GM21786 (cell line): ENCODE data around the gene RNF145.
"Not testable (repeated sequence)": the region's sequence is repeated elsewhere in the genome, so short reads cannot be mapped to it uniquely, and the experiment has no call there.

Source experiments
- ATAC-seq: cut with Tn5 transposase; IDR thresholded peaks from one replicate; pipeline ENCODE4 v1.9.1; 2021; ENCODE audit not compliant: unreplicated experiment

RNF145 gene

GRCh38 chr5:159209438-159210209 lies at the start of gene RNF145:
RNF145 (minus strand) TSS chr5:159209553; CDS start chr5:159203617, 5,936 bp downstream.
- ATAC-seq, result peak; percentile 62

GRCh38 chr5:159258361-159258760 lies 49.0 kb upstream of the RNF145 start:
- ATAC-seq, result no peak

GRCh38 chr5:159257629-159258283 lies 48.4 kb upstream of the RNF145 start:
- ATAC-seq, result no peak

- ATAC-seq, result no peak
Observed at GRCh38 chr5:159257007-159257406, 47.7 kb upstream of the RNF145 start.

GRCh38 chr5:159252195-159252594 lies 42.8 kb upstream of the RNF145 start:
- no peak for ATAC-seq

GRCh38 chr5:159249158-159249557 lies 39.8 kb upstream of the RNF145 start:
- ATAC-seq, result no peak

GRCh38 chr5:159244890-159245289 lies 35.5 kb upstream of the RNF145 start:
- no peak for ATAC-seq

- ATAC-seq, result no peak
Observed at GRCh38 chr5:159244163-159244562, 34.8 kb upstream of the RNF145 start.

- ATAC-seq, result no peak
Observed at GRCh38 chr5:159243385-159243784, 34.0 kb upstream of the RNF145 start.

GRCh38 chr5:159242656-159243055 lies 33.3 kb upstream of the RNF145 start:
- no peak for ATAC-seq

- no peak for ATAC-seq
Observed at GRCh38 chr5:159241946-159242552, 32.7 kb upstream of the RNF145 start.

GRCh38 chr5:159240301-159240870 lies 31.0 kb upstream of the RNF145 start:
- no peak for ATAC-seq

- not testable (repeated sequence) for ATAC-seq
Observed at GRCh38 chr5:159235871-159236520, 26.6 kb upstream of the RNF145 start.

GRCh38 chr5:159231167-159231566 lies 21.8 kb upstream of the RNF145 start:
- ATAC-seq, result no peak

GRCh38 chr5:159230657-159231056 lies 21.3 kb upstream of the RNF145 start:
- ATAC-seq, result no peak

- not testable (repeated sequence) for ATAC-seq
Observed at GRCh38 chr5:159228097-159228496, 18.7 kb upstream of the RNF145 start.

GRCh38 chr5:159227452-159227851 lies 18.1 kb upstream of the RNF145 start:
- ATAC-seq, result no peak

- no peak for ATAC-seq
Observed at GRCh38 chr5:159226451-159226850, 17.1 kb upstream of the RNF145 start.

- ATAC-seq, result no peak
Observed at GRCh38 chr5:159224471-159224870, 15.1 kb upstream of the RNF145 start.

- ATAC-seq, result no peak
Observed at GRCh38 chr5:159223469-159223868, 14.1 kb upstream of the RNF145 start.

- no peak for ATAC-seq
Observed at GRCh38 chr5:159220206-159220605, 10.9 kb upstream of the RNF145 start.
